ENCODE measurements around the gene RAB4A. TPM values are rescaled to one million over a fixed set of nuclear protein-coding genes. Genes with fewer than 3 reads are reported as not detected.
A peak's percentile ranks its signal among the peaks of the same experiment; 100 is the strongest.

Gene RAB4A
- polyA plus RNA-seq, 4 donors = 55.6 to 57.7 (median 57.3) TPM

DNA sequence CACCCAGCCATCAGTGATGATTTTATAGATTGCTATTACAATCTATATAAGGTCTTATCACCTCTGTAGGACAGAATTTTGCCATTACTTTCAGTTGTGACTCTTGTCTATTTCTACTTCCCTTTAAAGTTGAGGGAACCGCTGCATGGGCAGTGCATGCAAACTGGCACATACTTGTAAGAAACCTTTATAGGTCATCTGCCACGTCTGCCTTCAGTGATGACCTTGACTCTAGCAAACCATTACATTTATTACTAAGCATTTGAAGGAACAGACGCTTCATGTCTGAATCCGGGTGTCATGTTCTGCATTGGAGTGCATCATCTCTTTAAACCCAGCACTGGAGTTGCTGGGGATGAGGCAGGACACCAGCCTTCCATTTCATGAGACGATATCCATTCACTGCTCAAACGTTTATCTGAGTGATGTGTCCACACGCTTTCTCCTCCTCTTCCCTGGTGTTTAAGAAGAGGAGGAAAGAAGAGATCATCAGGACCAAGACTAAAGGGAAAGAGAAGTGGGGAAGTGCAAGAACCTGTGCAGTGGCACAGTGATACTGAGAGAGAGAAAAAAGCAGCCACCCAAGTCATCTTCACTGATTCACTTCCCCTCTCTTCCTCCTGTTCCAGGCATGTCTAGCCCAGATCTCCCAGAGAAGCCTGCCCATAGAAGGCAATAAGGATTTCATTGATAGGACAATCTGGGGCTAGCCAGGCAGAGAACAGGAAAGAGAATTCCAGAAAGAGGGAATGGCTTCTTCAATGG, 57.9 kb downstream of the RAB4A start:
- no peak for DNase-seq (ENCODE audit: low read depth in 4 of 4, low spot score in 2 of 4)

DNA sequence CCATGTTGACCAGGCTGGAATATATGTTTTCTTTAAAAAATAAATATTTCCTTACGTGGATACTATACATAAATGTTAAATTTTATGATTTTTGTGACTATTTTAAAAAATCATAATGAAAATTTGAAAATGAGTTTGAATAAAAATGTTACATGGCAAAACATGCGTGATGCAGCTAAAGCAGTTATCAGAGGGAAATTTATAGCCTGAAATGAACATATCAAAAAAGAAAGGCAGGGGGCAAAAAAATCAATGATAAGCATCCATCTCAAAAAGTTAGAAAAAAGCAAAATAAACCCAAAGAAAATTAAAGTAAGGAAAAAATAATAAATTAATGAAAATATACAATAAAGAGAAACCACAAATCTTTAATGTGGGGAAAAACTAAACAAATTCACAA, 63.4 kb downstream of the RAB4A start:
- DNase-seq (ENCODE audit: low read depth in 4 of 4, low spot score in 2 of 4) = no peak

DNA sequence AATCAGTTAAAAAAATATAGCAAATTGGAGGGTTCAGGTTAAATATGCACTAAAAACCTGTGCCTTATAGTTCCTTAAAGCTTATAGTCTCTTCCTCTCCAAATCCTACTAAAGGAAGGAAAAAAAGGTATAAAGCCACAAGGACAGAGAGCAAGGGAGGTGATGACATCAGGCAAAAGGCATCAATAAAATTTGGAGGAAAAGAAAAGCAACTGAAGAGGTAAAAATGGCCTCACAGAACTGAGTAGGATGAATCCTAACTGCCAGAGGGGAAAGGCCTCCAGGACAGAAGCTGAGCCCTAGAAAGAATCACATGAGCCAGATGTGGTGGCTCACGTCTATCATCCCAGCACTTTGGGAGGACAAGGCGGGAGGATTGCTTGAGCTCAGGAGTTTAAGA, 63.8 kb downstream of the RAB4A start:
- no peak for DNase-seq (ENCODE audit: low read depth in 4 of 4, low spot score in 2 of 4)

DNA sequence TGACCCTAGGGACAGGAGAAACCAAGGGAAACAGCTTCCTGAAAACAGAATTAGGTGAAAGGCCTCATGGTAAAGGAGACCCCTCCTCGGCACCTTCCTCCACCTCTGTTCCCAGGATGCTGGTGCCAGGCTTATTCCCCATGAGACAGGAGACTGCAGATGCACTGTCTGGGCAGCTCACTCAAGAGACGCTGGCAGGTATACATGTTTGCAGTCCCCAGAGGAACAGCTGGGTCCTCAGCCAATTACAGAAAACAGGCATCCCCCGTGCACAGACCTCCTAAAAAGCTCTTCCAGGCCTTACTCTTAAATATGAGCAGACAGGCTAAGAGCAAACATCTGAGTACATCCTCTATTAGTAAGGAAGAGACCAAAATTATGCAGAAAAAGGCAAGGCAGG, 65.4 kb downstream of the RAB4A start:
- no peak for DNase-seq (ENCODE audit: low read depth in 4 of 4, low spot score in 2 of 4)

DNA sequence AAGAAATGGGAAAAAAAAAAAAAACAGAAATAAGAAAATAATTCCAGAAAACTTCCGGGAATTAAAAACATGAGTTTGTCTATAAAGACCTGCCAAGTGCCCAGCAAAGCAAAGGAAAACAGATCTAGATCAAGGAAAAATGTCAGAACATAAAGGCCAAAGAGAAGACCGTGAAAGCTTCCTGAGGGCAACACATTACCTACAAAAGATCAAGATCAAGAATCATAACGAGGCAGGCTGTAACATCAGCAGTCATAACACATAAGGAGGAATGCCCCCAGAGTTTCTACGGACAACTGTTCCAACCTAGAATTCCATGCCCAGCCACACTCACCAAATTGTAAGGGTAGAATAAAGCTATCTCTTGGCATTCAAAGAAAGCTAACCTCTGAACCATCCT, 68.2 kb downstream of the RAB4A start:
- DNase-seq (ENCODE audit: low read depth in 4 of 4, low spot score in 2 of 4) = no peak

DNA sequence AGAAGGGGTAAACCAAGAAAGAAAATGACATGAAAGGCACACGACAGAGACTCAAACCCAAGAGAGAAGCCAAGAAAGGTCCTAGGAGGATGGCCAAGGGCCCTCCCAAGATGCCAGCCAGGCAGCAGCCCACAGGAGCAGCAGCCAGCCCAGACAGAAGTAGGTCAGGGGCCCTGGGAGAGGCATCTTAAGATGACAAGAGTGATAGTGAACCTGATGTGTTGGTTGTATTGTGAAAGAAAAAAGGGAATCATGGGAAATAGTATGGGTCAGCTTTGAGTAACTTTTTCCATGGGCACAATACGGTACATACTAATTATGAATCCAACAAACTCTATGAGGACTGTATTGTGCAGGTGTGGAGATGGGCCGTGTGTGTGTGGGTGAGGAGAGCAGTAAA, 68.6 kb downstream of the RAB4A start:
- no peak for DNase-seq (ENCODE audit: low read depth in 4 of 4, low spot score in 2 of 4)

DNA sequence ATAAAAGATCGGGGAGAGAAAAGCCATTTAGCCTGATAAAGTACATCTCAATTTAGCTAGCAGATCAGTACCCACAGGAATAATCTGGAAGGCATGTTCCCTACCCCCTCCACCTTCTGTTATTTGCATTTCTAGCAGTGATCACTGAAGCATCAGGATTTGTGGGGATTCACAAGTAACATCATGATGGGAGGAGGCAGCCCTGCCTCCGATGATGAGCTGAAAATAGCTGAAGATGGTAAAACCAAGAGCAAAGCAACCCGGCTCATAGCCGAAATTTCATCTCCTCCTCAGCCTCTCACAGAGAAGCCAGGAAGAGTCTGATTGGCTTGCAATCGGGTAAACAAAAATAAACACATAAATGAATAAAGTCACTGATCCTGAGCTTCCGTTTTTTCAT, 69.6 kb downstream of the RAB4A start:
- no peak for DNase-seq (ENCODE audit: low read depth in 4 of 4, low spot score in 2 of 4)

DNA sequence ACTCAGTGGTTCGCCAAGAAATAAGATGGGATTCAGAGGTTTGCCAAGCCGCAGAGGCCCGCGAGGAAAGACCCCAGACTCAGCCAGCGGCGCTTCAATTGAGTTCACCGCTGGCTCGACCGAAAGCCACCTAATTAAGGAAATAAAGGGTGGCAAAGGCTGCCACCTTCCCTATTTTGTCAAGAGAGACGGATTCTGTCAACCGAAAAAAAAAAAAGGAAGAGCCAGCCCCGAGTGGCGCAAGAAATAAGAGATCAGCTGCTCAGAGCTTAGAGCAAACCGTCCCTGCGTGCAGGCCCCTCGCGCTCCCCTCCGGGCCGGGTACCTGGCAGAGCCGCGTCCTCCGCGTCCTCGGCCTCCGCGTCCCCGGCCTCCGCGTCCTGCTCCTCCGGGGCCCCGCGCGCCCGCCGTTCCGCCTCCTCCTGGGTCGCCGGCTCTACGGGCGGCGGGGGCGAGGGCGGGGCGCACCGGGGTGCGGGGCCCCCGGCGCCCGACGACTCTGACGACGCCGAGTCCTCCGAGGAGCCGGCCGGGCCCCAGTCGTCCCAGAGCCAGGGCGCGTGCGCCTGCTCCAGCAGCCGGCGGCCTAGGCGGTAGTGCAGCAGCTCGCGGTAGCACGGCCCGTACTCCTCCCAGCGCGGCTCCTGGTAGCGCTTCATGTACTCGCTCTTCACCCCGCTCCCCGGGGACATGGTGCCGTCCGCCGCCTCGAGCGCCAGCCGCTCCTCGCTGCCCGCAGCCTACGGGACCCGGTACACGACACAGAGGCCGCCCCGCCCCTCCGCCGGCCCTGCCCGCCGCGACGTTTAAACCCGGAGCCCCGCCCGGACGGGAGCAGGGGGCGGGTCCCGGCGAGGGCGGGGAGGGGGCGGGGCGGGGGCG, 71.1 kb downstream of the RAB4A start:
- peak in 3 of 4 donors; percentile 37 to 69 (median 66) for DNase-seq (ENCODE audit: low read depth in 4 of 4, low spot score in 2 of 4)

DNA sequence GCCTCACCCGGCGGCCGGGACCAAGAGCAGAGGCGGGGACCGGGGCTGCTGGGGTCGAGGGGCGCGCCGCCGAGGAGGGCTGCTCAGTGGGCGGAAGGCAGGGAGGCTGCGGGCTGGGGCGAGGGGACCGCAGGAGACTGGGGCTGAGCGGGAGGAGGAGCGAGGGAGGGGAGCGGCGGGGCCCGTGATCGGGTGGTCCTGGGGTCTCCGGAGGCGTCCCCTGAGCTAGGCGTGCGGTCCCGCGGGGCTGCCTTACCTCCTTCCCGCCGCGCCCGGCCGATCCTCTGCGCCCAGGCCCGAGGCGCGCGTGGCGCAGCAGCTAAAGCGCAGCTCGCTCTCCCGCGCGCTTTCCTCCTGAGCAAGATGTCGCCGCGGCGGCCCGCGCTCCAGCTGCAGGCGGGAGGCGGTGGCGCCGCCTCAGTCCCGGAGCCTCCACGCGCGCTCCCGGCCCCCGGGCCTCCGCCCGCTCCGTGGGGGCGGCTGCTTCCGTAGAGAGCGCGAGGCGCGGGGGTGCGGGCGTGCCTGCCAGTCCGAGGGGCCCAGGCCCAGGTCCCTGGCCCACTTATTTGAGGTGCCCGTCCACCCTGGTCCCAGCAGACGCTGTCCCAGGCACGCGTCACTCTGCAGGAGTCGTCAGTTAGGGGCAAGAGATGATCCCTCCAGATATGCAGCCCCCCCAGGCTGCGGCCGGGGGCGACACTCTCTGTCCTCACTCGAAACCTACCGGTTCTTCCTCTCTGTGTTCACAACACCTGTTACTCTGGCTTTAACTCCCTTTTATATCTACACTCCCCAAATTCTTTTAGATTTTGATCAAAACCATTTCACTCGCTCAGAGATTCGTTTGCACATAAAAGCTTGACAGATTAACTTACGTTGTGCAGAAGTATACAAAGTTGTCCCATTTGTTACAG, 72.0 kb downstream of the RAB4A start, which contains the start of gene CCSAP:
Gene CCSAP (minus strand): TSS at position 392 of the 914 bp plus-strand sequence. CDS start 582 bp downstream, outside the sequence.
- DNase-seq (ENCODE audit: low read depth in 4 of 4, low spot score in 2 of 4) = peak in 3 of 4 donors; percentile 25 to 35 (median 34)

DNA sequence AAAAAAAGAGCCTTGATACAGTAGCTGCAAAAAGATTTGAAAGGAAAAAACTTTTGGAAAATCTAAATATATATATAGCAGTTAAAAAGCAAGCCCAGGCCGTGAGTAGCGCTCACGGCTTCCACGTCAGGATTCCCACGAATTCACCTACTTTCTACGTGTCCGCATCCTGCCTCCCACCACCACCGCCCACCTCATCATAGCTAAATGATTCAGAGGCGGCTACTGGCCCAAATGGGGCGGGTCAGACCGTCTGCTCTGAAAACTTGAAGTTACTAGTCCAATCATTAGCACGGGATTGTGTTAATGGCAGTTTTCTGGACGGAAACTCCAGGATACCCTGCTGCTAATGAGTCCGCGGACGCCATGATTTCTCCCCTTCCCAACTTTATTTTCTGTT, 73.2 kb downstream of the RAB4A start:
- DNase-seq (ENCODE audit: low read depth in 4 of 4, low spot score in 2 of 4) = no peak

DNA sequence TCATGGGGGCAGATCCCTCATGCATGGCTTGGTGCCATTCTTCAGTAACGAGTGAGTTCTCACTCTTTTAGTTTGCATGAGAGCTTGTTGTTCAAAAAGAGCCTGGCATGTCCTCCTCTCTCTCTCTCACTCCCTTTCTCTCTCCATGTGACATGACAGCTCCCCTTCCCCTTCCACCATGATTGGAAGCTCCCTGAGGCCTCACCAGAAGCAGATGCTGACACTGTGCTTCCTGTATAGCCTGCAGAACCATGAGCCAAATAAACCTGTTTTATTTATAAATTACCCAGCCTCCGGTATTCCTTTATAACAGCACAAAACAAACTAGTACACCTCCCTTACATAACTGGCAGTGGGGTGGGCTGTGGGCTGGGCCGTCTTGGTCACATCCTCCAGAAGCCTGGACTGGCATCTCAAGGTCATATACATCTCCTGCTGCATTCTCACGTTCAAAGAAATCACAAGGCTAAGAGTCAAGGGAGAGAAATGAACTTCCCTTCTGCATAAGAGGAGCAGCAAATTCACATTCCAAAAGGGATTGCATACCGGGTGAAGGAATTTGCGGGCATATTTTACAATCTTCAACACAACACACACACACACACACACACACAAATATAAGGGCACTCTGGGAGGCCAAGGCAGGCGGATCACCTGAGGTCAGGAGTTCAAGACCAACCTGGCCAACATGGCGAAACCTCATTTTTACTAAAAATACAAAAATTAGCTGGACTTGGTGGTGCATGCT, 74.2 kb downstream of the RAB4A start:
- DNase-seq (ENCODE audit: low read depth in 4 of 4, low spot score in 2 of 4) = no peak

DNA sequence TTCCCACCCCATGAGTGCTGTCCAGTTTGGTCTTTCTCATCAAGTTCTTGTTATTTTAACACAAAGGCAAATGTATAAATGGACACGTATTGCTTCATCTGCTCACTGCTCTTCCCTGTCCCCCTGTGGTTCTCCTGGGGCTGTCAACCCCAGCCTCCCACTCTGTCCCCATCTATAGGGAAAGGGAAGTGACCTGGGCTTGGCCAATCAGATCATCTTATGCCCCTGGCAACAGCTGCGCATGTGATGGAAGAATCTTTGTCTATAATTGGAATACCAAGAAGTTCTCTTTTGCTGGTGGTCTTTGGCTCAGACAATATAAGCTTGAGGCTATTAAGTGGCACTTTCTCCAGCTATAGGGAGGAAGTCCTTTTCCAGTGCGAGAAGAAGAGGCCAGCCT, 76.6 kb downstream of the RAB4A start:
- no peak for DNase-seq (ENCODE audit: low read depth in 4 of 4, low spot score in 2 of 4)

DNA sequence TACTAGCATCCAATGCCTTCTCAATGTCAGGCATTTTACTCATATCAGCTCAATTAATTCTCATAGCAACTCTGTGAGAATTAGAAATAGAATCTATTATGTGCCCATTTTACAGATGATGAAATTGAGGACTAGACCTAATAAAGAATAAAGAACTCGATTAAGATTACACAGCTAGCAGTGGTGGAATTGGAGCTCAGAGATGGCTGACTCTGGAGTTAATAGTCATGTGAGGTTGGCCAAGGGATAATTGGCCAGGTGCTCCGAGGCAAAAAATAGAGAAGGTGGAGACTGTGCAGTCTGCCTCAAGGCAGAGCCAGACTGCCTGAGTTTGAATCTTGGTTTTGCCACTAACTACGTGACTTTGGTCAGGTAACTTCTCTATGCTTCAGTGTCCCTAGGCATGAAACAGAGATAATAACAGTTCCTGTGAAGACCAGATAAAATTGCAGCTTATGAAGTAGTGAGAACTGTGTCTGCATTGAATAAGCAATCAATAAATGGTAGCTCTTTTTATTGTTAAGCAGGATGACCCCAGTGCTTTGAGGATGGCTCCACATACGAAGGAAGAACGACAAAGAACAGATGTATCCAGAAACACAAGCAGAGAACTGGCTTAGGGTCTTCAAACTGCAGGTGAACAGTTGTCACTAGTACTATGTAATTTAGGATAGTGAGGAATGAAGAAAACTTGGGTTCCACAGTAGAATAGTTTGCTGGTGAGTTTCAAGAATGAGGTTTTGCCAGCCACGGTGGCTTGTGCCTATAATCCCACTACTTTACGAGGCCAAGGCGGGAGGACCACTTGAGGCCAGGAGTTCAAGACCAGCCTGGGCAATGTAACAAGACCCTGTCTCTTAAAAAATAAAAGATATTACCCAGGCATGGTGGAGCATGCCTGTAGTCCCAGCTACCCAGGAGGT, 78.8 kb downstream of the RAB4A start:
- no peak for DNase-seq (ENCODE audit: low read depth in 4 of 4, low spot score in 2 of 4)

DNA sequence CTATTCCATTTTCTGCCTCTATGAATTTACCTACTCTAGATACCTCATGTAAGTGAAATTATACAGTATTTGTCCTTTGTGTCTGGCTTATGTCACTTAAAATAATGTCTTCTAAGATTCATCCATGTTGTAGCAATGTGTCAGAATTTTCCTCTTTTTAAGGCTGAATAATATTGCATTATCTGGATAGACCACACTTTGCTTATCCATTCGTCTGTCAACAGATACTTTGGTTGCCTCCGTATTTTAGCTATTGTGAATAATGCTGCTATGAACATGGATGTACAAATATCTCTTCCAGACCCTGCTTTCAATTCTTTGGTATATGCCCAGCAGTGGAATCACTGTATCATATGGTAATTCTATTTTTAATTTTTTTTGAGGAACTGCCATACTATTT, 82.1 kb downstream of the RAB4A start:
- DNase-seq (ENCODE audit: low read depth in 4 of 4, low spot score in 2 of 4) = no peak

DNA sequence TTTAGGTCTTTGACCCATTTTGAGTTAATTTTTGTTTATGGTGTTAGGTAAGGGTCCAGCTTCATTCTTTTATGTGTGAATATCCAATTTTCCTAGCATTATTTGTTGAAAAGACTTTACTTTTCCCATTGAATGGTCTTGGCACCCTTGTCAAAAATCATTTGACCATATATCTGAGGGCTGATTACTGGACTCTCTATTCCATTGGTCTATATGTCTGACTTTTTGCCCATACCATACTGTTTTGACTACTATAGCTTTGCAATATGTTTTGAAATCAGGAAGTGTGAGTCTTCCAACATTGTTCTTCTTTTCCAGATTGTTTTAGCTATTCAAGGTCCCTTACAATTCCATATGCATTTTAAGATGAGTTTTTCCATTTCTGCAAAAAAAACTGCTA, 83.3 kb downstream of the RAB4A start:
- DNase-seq (ENCODE audit: low read depth in 4 of 4, low spot score in 2 of 4) = no peak
